Astrocyte (in vitro differentiated cells and primary cell): ENCODE data around the gene PTPRN2.

Experiments used
- CTCF ChIP-seq: IDR thresholded peaks from 2 replicates; pipeline ENCODE4 v1.5.1; 2011; ENCODE audit warnings: low read depth, mild to moderate bottlenecking, inconsistent platforms, low read length, moderate library complexity; ENCODE audit not compliant: insufficient read depth
- EZH2 ChIP-seq: IDR thresholded peaks from 2 replicates; pipeline ENCODE4 v1.6.1; 2012; ENCODE audit warnings: mild to moderate bottlenecking, low read length, inconsistent platforms; ENCODE audit not compliant: insufficient read depth

GRCh38 chr7:158422887-158423560, 164.6 kb downstream of the PTPRN2 start:
- no peak for TF ChIP-seq CTCF
- no peak for TF ChIP-seq EZH2
